GM23248 (cell line): Measurements from ENCODE around the gene GLMP.

Source experiments
- EZH2 ChIP-seq: fragments of 200-600 bp; sonication (generic); IDR thresholded peaks from 2 replicates; pipeline ENCODE4 v1.6.1; 2018; ENCODE audit warnings: antibody characterized with exemption, mild to moderate bottlenecking; ENCODE audit not compliant: insufficient read depth, poor library complexity, severe bottlenecking
- EZH2phosphoT487 ChIP-seq: fragments of 200-600 bp; sonication (generic); IDR thresholded peaks from 2 replicates; pipeline ENCODE4 v1.6.1; 2018; ENCODE audit warnings: antibody characterized with exemption, moderate library complexity, mild to moderate bottlenecking, low read depth; ENCODE audit not compliant: insufficient read depth

- TF ChIP-seq EZH2: no peak
- no peak for TF ChIP-seq EZH2phosphoT487
These were observed 24.2 kb upstream of the GLMP start for GRCh38 chr1:156319664-156320063.
